NCI-H1092 treated with DMSO at 0.1 percent for 48 hours (cell line): ENCODE data around the gene MORN1.
"Not testable (repeated sequence)": the region's sequence is repeated elsewhere in the genome, so short reads cannot be mapped to it uniquely, and the experiment has no call there.

ENCODE experiments used
- DNase-seq: peaks from one replicate; lab custom pipeline; 2025; lab: John Stamatoyannopoulos, UW

Gene MORN1

GRCh38 chr1:2304282-2304681 lies 87.1 kb downstream of the MORN1 start:
- no peak for DNase-seq

GRCh38 chr1:2303781-2304180 lies 87.6 kb downstream of the MORN1 start:
- DNase-seq: no peak

DNA sequence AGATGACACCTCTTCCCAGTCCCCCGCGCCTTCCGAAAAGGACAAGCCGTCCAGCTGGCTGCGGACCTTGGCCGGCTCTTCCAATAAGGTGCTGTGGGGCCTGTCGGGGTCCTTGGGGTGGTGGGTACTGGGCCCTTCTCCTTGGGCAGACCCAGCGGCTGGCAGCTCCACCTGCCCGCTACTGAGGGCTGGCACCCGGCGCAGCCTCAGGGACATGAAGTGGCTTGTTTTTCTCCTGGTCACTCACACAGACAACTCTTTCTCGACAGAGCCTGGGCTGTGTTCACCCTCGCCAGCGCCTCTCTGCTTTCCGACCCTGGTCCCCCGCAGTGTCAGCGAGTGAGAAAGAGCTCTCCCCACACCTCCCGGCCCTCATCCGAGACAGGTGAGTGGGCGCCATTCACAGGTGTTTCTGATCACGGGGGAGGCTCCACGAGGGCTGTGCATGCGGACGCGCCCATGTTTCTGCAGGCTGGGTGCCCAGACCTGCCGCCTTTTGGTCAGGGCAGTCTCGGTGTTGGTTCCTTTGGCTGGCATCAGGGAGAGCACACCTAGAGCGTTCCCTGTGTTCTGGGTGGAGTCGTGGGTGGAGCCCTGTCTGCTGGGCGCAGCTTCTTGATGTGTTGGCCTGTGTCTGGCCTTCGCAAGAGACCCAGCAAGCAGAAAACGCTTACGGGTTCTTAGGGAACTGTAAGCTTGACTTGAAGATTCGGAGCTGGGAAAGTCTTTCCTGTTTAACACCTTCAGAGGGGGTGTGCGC lies 88.2 kb downstream of the MORN1 start:
- no peak for DNase-seq

- DNase-seq: no peak
Measured at GRCh38 chr1:2302292-2302925, 88.9 kb downstream of the MORN1 start.

GRCh38 chr1:2301607-2302291 lies 89.6 kb downstream of the MORN1 start:
- DNase-seq: no peak

DNA sequence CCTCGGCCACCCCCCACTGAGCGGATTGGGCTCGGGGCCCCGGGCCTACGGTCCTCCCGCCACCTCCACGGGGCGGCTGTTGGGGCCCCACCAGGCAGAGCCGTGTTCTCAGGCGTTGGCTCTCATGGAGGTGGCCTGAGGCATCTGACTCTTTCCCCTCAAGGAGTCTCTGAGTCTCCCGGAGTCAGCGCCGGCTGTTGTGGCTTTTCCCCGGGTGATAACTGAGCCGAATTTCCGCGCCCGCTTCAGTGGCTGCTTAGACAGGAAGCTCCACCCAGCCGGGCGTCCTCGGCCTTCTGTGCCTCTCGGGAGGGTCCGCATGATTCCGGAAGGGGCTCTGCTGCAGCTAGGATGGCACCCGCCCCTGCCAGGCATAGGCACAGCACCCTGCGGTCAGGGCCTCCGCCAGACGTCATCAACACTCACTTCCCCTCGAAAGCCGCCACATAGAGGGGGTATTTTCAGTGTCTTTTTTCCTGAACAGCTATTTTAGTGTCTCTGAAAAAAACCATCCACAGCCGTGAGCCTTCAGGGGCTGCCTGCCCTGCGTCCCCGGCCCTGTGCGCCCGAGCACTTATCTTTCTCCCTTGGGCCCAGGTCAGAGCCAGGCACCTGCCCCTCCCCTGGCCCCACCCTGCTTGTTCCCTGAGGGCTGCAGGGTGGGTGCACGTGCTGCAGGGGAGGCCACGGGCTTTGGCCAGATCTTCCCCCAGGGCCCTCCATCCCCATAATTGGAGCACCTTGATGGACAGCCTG lies 90.3 kb downstream of the MORN1 start:
- no peak for DNase-seq

DNA sequence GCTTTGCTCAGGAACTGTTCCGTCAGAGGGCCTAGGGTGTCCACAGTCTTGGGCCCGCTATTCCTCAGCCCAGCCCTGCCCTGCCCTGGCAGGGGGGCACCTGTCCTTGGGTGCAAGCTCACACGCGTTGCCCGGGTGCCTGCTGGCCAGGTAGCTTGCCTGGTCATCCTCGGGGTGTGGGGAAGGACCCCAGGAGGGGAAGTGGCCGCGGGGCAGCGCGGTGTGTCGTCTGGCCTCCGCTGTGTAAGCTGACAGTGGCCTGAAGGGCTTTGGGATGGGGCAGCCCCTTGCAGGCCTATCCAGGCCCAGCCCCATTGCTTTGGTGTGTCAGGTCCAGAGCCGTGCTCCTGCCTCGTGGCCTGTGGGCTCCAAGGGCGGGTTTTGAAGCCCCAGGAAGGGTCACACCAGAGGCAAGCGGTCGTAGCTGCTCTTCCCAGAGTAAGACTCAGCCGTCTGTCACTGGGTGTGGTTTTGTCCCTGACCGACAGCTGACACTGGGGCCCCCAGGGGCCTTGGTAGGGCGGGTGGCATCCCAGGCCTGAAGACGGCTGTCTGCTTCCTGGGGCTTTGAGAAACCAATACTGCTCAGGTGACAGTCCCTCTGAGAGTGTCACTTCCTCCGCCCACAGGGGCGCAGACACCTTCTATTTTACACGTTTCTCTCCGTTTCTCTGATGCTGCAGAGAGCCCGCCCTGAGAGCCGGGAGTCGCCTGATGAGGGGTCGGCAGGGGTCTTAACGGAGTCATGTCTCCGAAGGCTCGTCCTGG lies 91.2 kb downstream of the MORN1 start:
- DNase-seq: no peak

DNA sequence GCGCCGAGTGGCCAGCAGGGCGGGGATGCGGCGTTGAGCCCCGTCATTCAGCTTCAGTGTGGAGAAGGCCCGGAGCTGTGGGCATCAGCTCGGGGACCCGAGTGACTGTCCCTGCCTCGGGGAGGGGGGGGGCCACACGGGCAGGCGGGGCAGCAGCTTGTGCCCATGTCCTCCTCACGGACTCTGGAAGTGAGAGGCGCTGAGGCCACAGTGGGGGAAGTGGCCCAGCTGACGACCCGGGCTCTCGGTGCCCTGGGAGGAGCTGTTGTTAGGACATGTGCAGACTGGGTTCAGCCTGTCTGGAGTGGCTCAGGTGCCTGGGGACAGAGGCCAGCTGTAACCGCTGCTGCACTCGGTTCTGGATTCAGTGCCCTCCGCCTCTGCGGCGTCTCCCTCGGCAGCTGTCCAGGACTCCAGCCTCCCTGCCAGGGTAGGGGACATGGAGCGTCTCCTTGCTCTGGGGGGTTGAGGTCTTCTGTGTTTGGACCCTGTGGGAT lies 92.2 kb downstream of the MORN1 start:
- DNase-seq: no peak

- no peak for DNase-seq
Measured at GRCh38 chr1:2298685-2299084, 92.7 kb downstream of the MORN1 start.

DNA sequence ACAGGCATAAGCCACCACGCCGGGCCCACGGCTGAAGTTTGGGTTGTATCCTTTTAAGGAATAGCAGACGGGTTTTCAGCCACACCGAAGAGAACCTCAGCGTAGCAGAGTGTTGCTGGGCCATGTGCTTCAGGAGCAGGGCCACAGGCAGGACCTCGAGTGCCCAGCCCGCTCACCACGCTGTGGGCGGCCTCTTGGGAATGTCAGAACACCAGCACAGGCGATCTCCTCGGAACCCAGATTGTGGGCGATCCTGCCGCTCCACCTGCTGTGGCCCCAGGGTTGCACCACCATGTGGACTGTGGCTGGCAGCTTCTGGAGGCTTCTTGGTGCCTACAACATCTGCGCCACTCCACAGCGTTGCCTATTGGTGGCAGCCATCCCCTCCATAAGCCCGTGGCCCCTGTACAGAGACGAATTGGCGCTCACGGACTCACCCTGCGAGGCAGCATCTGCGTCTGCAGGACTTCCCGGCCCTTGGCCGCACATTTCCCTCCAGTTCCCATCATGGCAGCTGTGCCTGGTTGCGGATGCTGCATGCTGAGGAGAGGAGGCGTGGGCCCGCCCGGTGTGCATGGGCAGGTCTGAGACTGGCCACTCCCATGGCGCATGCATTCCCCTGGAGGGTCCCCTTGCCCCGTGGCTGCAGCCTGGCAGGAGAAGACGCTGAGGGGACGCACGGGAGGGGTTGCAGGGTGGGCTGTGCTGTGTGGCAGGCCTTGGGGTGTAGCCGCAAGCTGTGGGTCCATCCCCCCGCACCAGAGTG lies 93.9 kb downstream of the MORN1 start:
- DNase-seq: no peak

DNA sequence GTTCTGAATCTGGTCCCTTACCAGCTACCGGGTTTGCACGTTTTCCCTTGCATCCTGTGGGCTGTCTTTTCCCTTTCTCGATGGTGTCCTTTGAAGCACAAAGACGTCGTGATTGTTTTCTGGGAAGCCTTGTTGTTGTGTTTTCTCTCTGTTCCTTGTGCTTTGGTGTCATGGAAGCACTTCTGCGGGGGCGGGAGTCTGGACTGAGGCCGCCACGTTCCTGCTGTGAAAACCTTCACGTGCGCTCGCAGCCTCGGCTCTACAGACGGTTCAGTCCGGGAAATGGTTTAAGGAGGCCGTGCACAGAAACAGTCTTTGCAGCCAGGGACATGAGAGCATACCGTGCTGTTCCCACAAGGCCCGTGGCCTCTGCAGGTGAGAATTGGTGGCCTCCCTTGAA lies 94.7 kb downstream of the MORN1 start:
- DNase-seq: no peak

- DNase-seq: not testable (repeated sequence)
Measured at GRCh38 chr1:2296211-2296610, 95.1 kb downstream of the MORN1 start.

GRCh38 chr1:2295526-2295925 lies 95.8 kb downstream of the MORN1 start:
- DNase-seq: no peak

DNA sequence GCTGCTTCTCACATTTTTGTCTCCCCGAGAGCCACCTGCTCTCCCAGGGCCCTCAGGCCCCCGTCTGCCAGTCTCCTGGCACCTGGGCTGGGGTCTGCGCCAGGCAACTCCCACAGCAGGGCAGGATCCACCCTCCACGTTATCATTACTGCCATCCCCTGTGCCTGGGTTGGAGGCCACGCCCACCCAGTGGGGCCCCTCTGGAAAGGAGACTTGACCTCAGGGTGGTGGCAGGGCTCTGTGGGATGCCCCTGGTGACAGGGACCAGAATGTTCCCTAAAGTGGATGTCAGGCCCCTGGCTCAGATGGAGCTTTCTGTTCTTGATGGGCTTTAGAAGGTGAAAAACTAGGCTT lies 96.7 kb downstream of the MORN1 start:
- DNase-seq: no peak

GRCh38 chr1:2294033-2294724 lies 97.2 kb downstream of the MORN1 start:
- DNase-seq: no peak

GRCh38 chr1:2292725-2293450 lies 98.5 kb downstream of the MORN1 start:
- no peak for DNase-seq

GRCh38 chr1:2291577-2291976 lies 99.8 kb downstream of the MORN1 start:
- DNase-seq: no peak

- DNase-seq: no peak
Measured at GRCh38 chr1:2290595-2291510, 100.5 kb downstream of the MORN1 start.
